Endothelial cell (in vitro differentiated cells): ENCODE measurements around the gene MT1B. TPM values are rescaled to one million over a fixed set of nuclear protein-coding genes. Genes with fewer than 3 reads are reported as not detected.
"Not testable (repeated sequence)": the region's sequence is repeated elsewhere in the genome, so short reads cannot be mapped to it uniquely, and the experiment has no call there.

Experiments
- DNase-seq: peaks from one replicate; pipeline ENCODE4 v3.0.0; 2021; ENCODE audit warnings: low spot score
- H3K27ac Mint-ChIP-seq: one replicate; pipeline ENCODE4 v1.8.0; 2021; ENCODE audit warnings: mixed read lengths, inconsistent platforms; ENCODE audit not compliant: unreplicated experiment
- H3K27me3 Mint-ChIP-seq: one replicate; pipeline ENCODE4 v1.8.0; 2021; ENCODE audit warnings: mild to moderate bottlenecking, moderate library complexity, mixed read lengths, inconsistent platforms; ENCODE audit not compliant: unreplicated experiment
- H3K36me3 Mint-ChIP-seq: one replicate; pipeline ENCODE4 v1.8.0; 2021; ENCODE audit warnings: mild to moderate bottlenecking, low read depth, mixed read lengths, inconsistent platforms; ENCODE audit not compliant: unreplicated experiment
- H3K4me1 Mint-ChIP-seq: one replicate; pipeline ENCODE4 v1.8.0; 2021; ENCODE audit warnings: mild to moderate bottlenecking, mixed read lengths, inconsistent platforms; ENCODE audit not compliant: unreplicated experiment
- H3K4me3 Mint-ChIP-seq: one replicate; pipeline ENCODE4 v1.8.0; 2021; ENCODE audit warnings: mild to moderate bottlenecking, mixed read lengths, inconsistent platforms; ENCODE audit not compliant: unreplicated experiment
- H3K9me3 Mint-ChIP-seq: one replicate; pipeline ENCODE4 v1.8.0; 2021; ENCODE audit warnings: mixed read lengths, inconsistent platforms; ENCODE audit not compliant: unreplicated experiment
- CTCF ChIP-seq: fragments of 200-600 bp; sonication (generic); IDR thresholded peaks from one replicate; pipeline ENCODE4 v1.5.0; 2021; ENCODE audit warnings: antibody characterized with exemption; ENCODE audit not compliant: unreplicated experiment
- total RNA-seq: library from RNA; stranded (reverse); fragmentation: NEBNext Ultra II Directional; extraction: Animal tissue kit (Norgen Biotek cat#: 25700); gene quantifications from one replicate; pipeline ENCODE4 v1.2.1, GENCODE V29; 2021; ENCODE audit not compliant: unreplicated experiment

The MT1B gene
- total RNA-seq, 1 donor from 2014 or later: not detected

GRCh38 chr16:56667581-56668571 lies 16.2 kb downstream of the MT1B start, which contains the start of gene MT1G:
TSS of gene MT1G (minus strand) at chr16:56668065. CDS start at chr16:56667993, 72 bp downstream.
- H3K9me3 Mint-ChIP-seq: no peaks in the 10 kb centered on the region
- peaks cover 10% of the 10 kb centered on the region for H3K4me1 Mint-ChIP-seq
- peaks cover 39% of the 10 kb centered on the region for H3K27me3 Mint-ChIP-seq
- H3K4me3 Mint-ChIP-seq: no peak within 1 kb of the TSS
- H3K36me3 Mint-ChIP-seq: peaks cover 7% of the 10 kb centered on the region
- TF ChIP-seq CTCF: no peak
- DNase-seq: no peak
- no peak within 1 kb of the TSS for H3K27ac Mint-ChIP-seq

- no peak within 1 kb of the TSS for H3K4me3 Mint-ChIP-seq
- no peak for DNase-seq
Measured at GRCh38 chr16:56669005-56669839, 17.5 kb downstream of the MT1B start, which contains the start of gene MT1H. TSS of gene MT1H (plus strand) at chr16:56669814. CDS start at chr16:56669885, 71 bp downstream.

GRCh38 chr16:56669840-56670619 lies 18.3 kb downstream of the MT1B start:
- DNase-seq: no peak
- H3K9me3 Mint-ChIP-seq: no peaks in the 10 kb centered on the region
- no peak for TF ChIP-seq CTCF
- peaks cover 47% of the 10 kb centered on the region for H3K27me3 Mint-ChIP-seq
- no peak overlapping the region for H3K4me3 Mint-ChIP-seq
- H3K4me1 Mint-ChIP-seq: peaks cover 10% of the 10 kb centered on the region
- no peak overlapping the region for H3K27ac Mint-ChIP-seq
- H3K36me3 Mint-ChIP-seq: peaks cover 7% of the 10 kb centered on the region

More at GRCh38 chr16:56669005-56669839, 17.5 kb downstream of the MT1B start, which contains the start of gene MT1H:
- Mint-ChIP-seq H3K27ac (no peak within 1 kb of the TSS), H3K36me3 (peaks cover 7% of the 10 kb centered on the region), H3K27me3 (peaks cover 42% of the 10 kb centered on the region), H3K4me1 (peaks cover 10% of the 10 kb centered on the region), H3K9me3 (no peaks in the 10 kb centered on the region)
- TF ChIP-seq CTCF: no peak

- TF ChIP-seq CTCF: no peak
- Mint-ChIP-seq H3K36me3 (peaks cover 7% of the 10 kb centered on the region), H3K27ac (no peak overlapping the region), H3K4me3 (no peak overlapping the region), H3K9me3 (no peaks in the 10 kb centered on the region), H3K4me1 (peaks cover 14% of the 10 kb centered on the region), H3K27me3 (peaks cover 52% of the 10 kb centered on the region)
- DNase-seq: no peak
Measured at GRCh38 chr16:56670620-56670934, 18.9 kb downstream of the MT1B start.

- H3K4me3 Mint-ChIP-seq: not testable (repeated sequence)
Measured at GRCh38 chr16:56671691-56672090, 20.0 kb downstream of the MT1B start.

GRCh38 chr16:56672171-56672570 lies 20.5 kb downstream of the MT1B start:
- not testable (repeated sequence) for H3K9me3 Mint-ChIP-seq, H3K27ac Mint-ChIP-seq, H3K36me3 Mint-ChIP-seq, H3K4me3 Mint-ChIP-seq, DNase-seq
- Mint-ChIP-seq H3K4me1 (peaks cover 14% of the 10 kb centered on the region), H3K27me3 (peaks cover 47% of the 10 kb centered on the region)

More at GRCh38 chr16:56671691-56672090, 20.0 kb downstream of the MT1B start:
- DNase-seq, H3K36me3 Mint-ChIP-seq, H3K9me3 Mint-ChIP-seq: not testable (repeated sequence)
- H3K4me1 Mint-ChIP-seq: peaks cover 14% of the 10 kb centered on the region
- peak overlapping the region; percentile 24 for H3K27ac Mint-ChIP-seq
- peaks cover 47% of the 10 kb centered on the region for H3K27me3 Mint-ChIP-seq
